Measurements from ENCODE around the gene MYH7. TPM values are rescaled to one million over a fixed set of nuclear protein-coding genes. Genes with fewer than 3 reads are reported as not detected.
A peak's percentile ranks its signal among the peaks of the same experiment; 100 is the strongest.

The MYH7 gene
- polyA plus RNA-seq, 2 donors, result 0.08 to 0.12 TPM

- no peak overlapping the region for H3K4me3 ChIP-seq (ENCODE audit: low read depth in 1 of 2, low read length in 2 of 2)
- no peaks in the 10 kb centered on the region for H3K36me3 ChIP-seq (ENCODE audit: control insufficient read depth in 2 of 2, insufficient read depth in 2 of 2, low read length in 1 of 2)
- H3K9me3 ChIP-seq (ENCODE audit: control insufficient read depth in 2 of 2, insufficient read depth in 1 of 2, low read depth in 1 of 2, low read length in 1 of 2), result no peaks in the 10 kb centered on the region
- no peak overlapping the region for H3K27ac ChIP-seq (ENCODE audit: low read depth in 2 of 2, low read length in 1 of 2)
- H3K27me3 ChIP-seq (ENCODE audit: control insufficient read depth in 1 of 2, insufficient read depth in 2 of 2, low read length in 2 of 2), result no peaks in the 10 kb centered on the region
- 85 to 89% methylated on average over 14 of the region's 14 CpGs for WGBS, 2 donors
- H3K4me1 ChIP-seq (ENCODE audit: control insufficient read depth in 2 of 2, insufficient read depth in 2 of 2, low read length in 1 of 2), result peaks cover 0 to 4% of the 10 kb centered on the region in 2 donors
Measured at GRCh38 chr14:23377573-23378563, 57.6 kb downstream of the MYH7 start.

GRCh38 chr14:23377198-23377550, 58.3 kb downstream of the MYH7 start:
- WGBS, 2 donors, result 61 to 68% methylated on average over 11 of the region's 11 CpGs
- Histone ChIP-seq H3K27me3 (ENCODE audit: control insufficient read depth in 1 of 2, insufficient read depth in 2 of 2, low read length in 2 of 2) (no peaks in the 10 kb centered on the region), H3K27ac (ENCODE audit: low read depth in 2 of 2, low read length in 1 of 2) (no peak overlapping the region), H3K4me1 (ENCODE audit: control insufficient read depth in 2 of 2, insufficient read depth in 2 of 2, low read length in 1 of 2) (peaks cover 0 to 4% of the 10 kb centered on the region in 2 donors), H3K4me3 (ENCODE audit: low read depth in 1 of 2, low read length in 2 of 2) (no peak overlapping the region), H3K36me3 (ENCODE audit: control insufficient read depth in 2 of 2, insufficient read depth in 2 of 2, low read length in 1 of 2) (no peaks in the 10 kb centered on the region), H3K9me3 (ENCODE audit: control insufficient read depth in 2 of 2, insufficient read depth in 1 of 2, low read depth in 1 of 2, low read length in 1 of 2) (no peaks in the 10 kb centered on the region)

GRCh38 chr14:23376482-23377197, 58.8 kb downstream of the MYH7 start, which contains the start of gene CMTM5:
CMTM5 (plus strand) TSS chr14:23377046; CDS start chr14:23377252, 206 bp downstream.
- Histone ChIP-seq H3K4me1 (ENCODE audit: control insufficient read depth in 2 of 2, insufficient read depth in 2 of 2, low read length in 1 of 2) (peaks cover 0 to 4% of the 10 kb centered on the region in 2 donors), H3K4me3 (ENCODE audit: low read depth in 1 of 2, low read length in 2 of 2) (no peak within 1 kb of the TSS), H3K27me3 (ENCODE audit: control insufficient read depth in 1 of 2, insufficient read depth in 2 of 2, low read length in 2 of 2) (no peaks in the 10 kb centered on the region), H3K36me3 (ENCODE audit: control insufficient read depth in 2 of 2, insufficient read depth in 2 of 2, low read length in 1 of 2) (no peaks in the 10 kb centered on the region), H3K9me3 (ENCODE audit: control insufficient read depth in 2 of 2, insufficient read depth in 1 of 2, low read depth in 1 of 2, low read length in 1 of 2) (no peaks in the 10 kb centered on the region), H3K27ac (ENCODE audit: low read depth in 2 of 2, low read length in 1 of 2) (no peak within 1 kb of the TSS)
- 57 to 63% methylated on average over 13 of the region's 13 CpGs for WGBS, 2 donors

- no peaks in the 10 kb centered on the region for H3K36me3 ChIP-seq (ENCODE audit: control insufficient read depth in 2 of 2, insufficient read depth in 2 of 2, low read length in 1 of 2)
- H3K4me3 ChIP-seq (ENCODE audit: low read depth in 1 of 2, low read length in 2 of 2), result no peak overlapping the region
- no peaks in the 10 kb centered on the region for H3K27me3 ChIP-seq (ENCODE audit: control insufficient read depth in 1 of 2, insufficient read depth in 2 of 2, low read length in 2 of 2)
- WGBS, 2 donors, result 82 to 85% methylated on average over 21 of the region's 21 CpGs
- no peak overlapping the region for H3K27ac ChIP-seq (ENCODE audit: low read depth in 2 of 2, low read length in 1 of 2)
- H3K9me3 ChIP-seq (ENCODE audit: control insufficient read depth in 2 of 2, insufficient read depth in 1 of 2, low read depth in 1 of 2, low read length in 1 of 2), result no peaks in the 10 kb centered on the region
- peaks cover 0 to 4% of the 10 kb centered on the region in 2 donors for H3K4me1 ChIP-seq (ENCODE audit: control insufficient read depth in 2 of 2, insufficient read depth in 2 of 2, low read length in 1 of 2)
Measured at GRCh38 chr14:23375527-23376251, 59.8 kb downstream of the MYH7 start.

- Histone ChIP-seq H3K36me3 (ENCODE audit: control insufficient read depth in 2 of 2, insufficient read depth in 2 of 2, low read length in 1 of 2) (no peaks in the 10 kb centered on the region), H3K4me3 (ENCODE audit: low read depth in 1 of 2, low read length in 2 of 2) (no peak overlapping the region), H3K27me3 (ENCODE audit: control insufficient read depth in 1 of 2, insufficient read depth in 2 of 2, low read length in 2 of 2) (no peaks in the 10 kb centered on the region), H3K9me3 (ENCODE audit: control insufficient read depth in 2 of 2, insufficient read depth in 1 of 2, low read depth in 1 of 2, low read length in 1 of 2) (no peaks in the 10 kb centered on the region), H3K27ac (ENCODE audit: low read depth in 2 of 2, low read length in 1 of 2) (no peak overlapping the region), H3K4me1 (ENCODE audit: control insufficient read depth in 2 of 2, insufficient read depth in 2 of 2, low read length in 1 of 2) (peaks cover 0 to 6% of the 10 kb centered on the region in 2 donors)
- WGBS, 2 donors, result 92 to 96% methylated on average over 3 of the region's 3 CpGs
Measured at GRCh38 chr14:23373041-23373440, 62.4 kb downstream of the MYH7 start.

GRCh38 chr14:23372509-23372908, 63.0 kb downstream of the MYH7 start, which contains the start of gene IL25:
IL25 (plus strand) TSS chr14:23372809.
- Histone ChIP-seq H3K4me1 (ENCODE audit: control insufficient read depth in 2 of 2, insufficient read depth in 2 of 2, low read length in 1 of 2) (peaks cover 0 to 8% of the 10 kb centered on the region in 2 donors), H3K9me3 (ENCODE audit: control insufficient read depth in 2 of 2, insufficient read depth in 1 of 2, low read depth in 1 of 2, low read length in 1 of 2) (no peaks in the 10 kb centered on the region), H3K27me3 (ENCODE audit: control insufficient read depth in 1 of 2, insufficient read depth in 2 of 2, low read length in 2 of 2) (no peaks in the 10 kb centered on the region), H3K27ac (ENCODE audit: low read depth in 2 of 2, low read length in 1 of 2) (no peak within 1 kb of the TSS), H3K4me3 (ENCODE audit: low read depth in 1 of 2, low read length in 2 of 2) (no peak within 1 kb of the TSS), H3K36me3 (ENCODE audit: control insufficient read depth in 2 of 2, insufficient read depth in 2 of 2, low read length in 1 of 2) (no peaks in the 10 kb centered on the region)
- 69 to 84% methylated on average over 2 of the region's 2 CpGs for WGBS, 2 donors

GRCh38 chr14:23371865-23372264, 63.6 kb downstream of the MYH7 start:
- Histone ChIP-seq H3K27ac (ENCODE audit: low read depth in 2 of 2, low read length in 1 of 2) (no peak overlapping the region), H3K36me3 (ENCODE audit: control insufficient read depth in 2 of 2, insufficient read depth in 2 of 2, low read length in 1 of 2) (no peaks in the 10 kb centered on the region), H3K4me1 (ENCODE audit: control insufficient read depth in 2 of 2, insufficient read depth in 2 of 2, low read length in 1 of 2) (peaks cover 2 to 8% of the 10 kb centered on the region in 2 donors), H3K9me3 (ENCODE audit: control insufficient read depth in 2 of 2, insufficient read depth in 1 of 2, low read depth in 1 of 2, low read length in 1 of 2) (no peaks in the 10 kb centered on the region), H3K4me3 (ENCODE audit: low read depth in 1 of 2, low read length in 2 of 2) (no peak overlapping the region), H3K27me3 (ENCODE audit: control insufficient read depth in 1 of 2, insufficient read depth in 2 of 2, low read length in 2 of 2) (no peaks in the 10 kb centered on the region)
- WGBS, 2 donors, result 87 to 88% methylated on average over 1 of the region's 1 CpG

GRCh38 chr14:23370221-23370620, 65.2 kb downstream of the MYH7 start:
- Histone ChIP-seq H3K9me3 (ENCODE audit: control insufficient read depth in 2 of 2, insufficient read depth in 1 of 2, low read depth in 1 of 2, low read length in 1 of 2) (no peaks in the 10 kb centered on the region), H3K27ac (ENCODE audit: low read depth in 2 of 2, low read length in 1 of 2) (peak overlapping the region in 1 of 2 donors; percentile 36), H3K4me1 (ENCODE audit: control insufficient read depth in 2 of 2, insufficient read depth in 2 of 2, low read length in 1 of 2) (peaks cover 2 to 13% of the 10 kb centered on the region in 2 donors), H3K36me3 (ENCODE audit: control insufficient read depth in 2 of 2, insufficient read depth in 2 of 2, low read length in 1 of 2) (no peaks in the 10 kb centered on the region), H3K27me3 (ENCODE audit: control insufficient read depth in 1 of 2, insufficient read depth in 2 of 2, low read length in 2 of 2) (no peaks in the 10 kb centered on the region), H3K4me3 (ENCODE audit: low read depth in 1 of 2, low read length in 2 of 2) (no peak overlapping the region)
- 56 to 58% methylated on average over 1 of the region's 1 CpG for WGBS, 2 donors

GRCh38 chr14:23366426-23366921, 69.0 kb downstream of the MYH7 start:
- Histone ChIP-seq H3K27me3 (ENCODE audit: control insufficient read depth in 1 of 2, insufficient read depth in 2 of 2, low read length in 2 of 2) (no peaks in the 10 kb centered on the region), H3K27ac (ENCODE audit: low read depth in 2 of 2, low read length in 1 of 2) (peak overlapping the region; percentile 99 to 100), H3K4me3 (ENCODE audit: low read depth in 1 of 2, low read length in 2 of 2) (peak overlapping the region; percentile 15 to 48), H3K9me3 (ENCODE audit: control insufficient read depth in 2 of 2, insufficient read depth in 1 of 2, low read depth in 1 of 2, low read length in 1 of 2) (no peaks in the 10 kb centered on the region), H3K4me1 (ENCODE audit: control insufficient read depth in 2 of 2, insufficient read depth in 2 of 2, low read length in 1 of 2) (peaks cover 2 to 18% of the 10 kb centered on the region in 2 donors), H3K36me3 (ENCODE audit: control insufficient read depth in 2 of 2, insufficient read depth in 2 of 2, low read length in 1 of 2) (no peaks in the 10 kb centered on the region)
- 16 to 23% methylated on average over 20 to 34 of the region's 34 CpGs for WGBS, 2 donors
